GM12874 (cell line): ENCODE results near the gene NGFR.

ENCODE experiments used
- TF ChIP-seq, protein P1 (sequence below): IDR thresholded peaks from 2 replicates; pipeline ENCODE4 v1.5.1; 2011; ENCODE audit warnings: low read depth, mild to moderate bottlenecking, control low read depth, low read length, moderate library complexity; ENCODE audit not compliant: insufficient read depth

Gene NGFR

DNA sequence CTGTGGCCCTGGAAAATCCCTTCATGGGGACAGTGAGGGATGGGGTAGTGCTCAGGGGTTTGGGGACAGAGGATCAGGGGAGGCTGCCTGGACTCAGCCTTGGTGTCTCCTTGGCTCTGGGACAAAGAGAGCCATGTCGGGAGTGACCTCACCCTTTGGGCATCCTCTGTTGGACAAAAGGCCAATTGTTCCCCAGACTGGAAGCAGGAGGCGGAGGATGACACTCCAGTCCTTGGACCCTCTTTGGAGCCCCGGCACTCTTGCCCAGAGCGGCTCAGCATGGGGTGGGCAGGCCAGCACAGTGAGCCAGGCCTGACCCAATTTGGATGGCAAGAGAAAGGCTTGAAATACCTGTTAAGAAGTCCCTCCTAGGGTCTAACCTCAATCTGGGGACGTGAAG, 41.0 kb upstream of the NGFR start:
- TF ChIP-seq, protein P1, sequence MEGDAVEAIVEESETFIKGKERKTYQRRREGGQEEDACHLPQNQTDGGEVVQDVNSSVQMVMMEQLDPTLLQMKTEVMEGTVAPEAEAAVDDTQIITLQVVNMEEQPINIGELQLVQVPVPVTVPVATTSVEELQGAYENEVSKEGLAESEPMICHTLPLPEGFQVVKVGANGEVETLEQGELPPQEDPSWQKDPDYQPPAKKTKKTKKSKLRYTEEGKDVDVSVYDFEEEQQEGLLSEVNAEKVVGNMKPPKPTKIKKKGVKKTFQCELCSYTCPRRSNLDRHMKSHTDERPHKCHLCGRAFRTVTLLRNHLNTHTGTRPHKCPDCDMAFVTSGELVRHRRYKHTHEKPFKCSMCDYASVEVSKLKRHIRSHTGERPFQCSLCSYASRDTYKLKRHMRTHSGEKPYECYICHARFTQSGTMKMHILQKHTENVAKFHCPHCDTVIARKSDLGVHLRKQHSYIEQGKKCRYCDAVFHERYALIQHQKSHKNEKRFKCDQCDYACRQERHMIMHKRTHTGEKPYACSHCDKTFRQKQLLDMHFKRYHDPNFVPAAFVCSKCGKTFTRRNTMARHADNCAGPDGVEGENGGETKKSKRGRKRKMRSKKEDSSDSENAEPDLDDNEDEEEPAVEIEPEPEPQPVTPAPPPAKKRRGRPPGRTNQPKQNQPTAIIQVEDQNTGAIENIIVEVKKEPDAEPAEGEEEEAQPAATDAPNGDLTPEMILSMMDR = no peak

DNA sequence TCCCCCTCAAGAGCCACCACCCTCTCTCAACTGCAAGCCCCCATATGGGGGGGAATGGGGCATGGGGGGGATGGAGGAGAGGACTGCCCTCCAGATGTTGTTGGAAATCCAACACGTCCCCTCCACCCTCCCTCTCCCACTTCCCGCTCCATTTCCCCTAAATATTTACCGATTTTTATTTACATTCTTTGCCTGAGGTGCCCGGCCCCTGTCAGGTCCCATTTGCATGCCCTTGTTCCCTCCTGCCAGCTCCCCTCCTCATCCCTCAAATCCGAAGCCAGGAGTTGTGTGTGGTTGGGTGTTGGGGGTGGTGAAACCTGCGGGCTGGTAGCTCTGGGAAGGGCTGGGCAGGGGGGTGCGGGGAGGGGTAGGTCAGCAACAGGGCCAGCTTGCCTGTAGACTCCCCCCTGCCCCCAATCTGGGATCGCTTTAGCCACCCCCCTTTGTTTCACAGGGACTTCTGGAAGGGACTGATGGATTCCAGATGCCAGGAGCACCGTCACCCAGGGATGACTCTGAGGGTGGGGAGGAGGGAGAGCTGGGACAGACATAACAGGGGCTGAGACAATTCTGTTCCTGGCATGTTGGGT, 39.7 kb upstream of the NGFR start:
- TF ChIP-seq, protein P1 = no peak

DNA sequence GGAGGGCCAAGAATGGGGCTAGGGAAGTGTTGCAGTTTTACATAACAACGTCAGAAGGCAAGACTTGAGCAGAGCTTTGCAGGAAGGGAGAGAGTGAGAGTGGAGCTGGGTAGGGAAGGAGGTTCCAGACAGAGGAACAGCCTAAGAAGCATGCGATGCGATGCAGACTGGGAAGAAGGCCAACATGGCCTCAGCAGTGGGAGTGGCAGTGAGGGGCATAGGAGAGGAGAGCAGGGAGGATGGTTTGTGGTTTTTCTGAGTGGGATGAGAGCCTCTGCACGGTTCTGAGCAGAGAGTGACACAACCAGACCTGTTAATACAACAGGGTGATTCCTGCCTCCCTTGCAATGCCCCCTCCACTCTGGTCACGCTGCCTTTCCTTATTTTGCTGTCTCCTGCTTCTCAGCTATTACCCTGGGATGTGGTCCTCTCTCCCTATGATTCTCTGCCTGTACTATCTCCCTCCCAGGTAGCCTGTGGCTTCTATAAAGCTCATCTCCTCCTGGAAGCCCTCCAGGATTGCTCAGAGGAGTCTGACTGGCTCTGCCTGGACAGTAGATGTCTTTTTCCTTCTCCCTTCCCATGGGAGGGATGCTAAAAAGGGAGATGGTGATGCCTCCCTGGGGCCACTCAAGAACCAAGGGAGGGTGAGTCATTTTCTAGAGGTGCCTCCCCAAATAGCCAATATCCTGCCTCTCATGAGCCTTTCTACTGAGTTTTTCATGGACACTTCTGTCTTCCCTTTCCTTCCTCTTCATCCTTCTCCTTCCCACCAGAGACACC, 38.7 kb upstream of the NGFR start:
- TF ChIP-seq, protein P1 = no peak

DNA sequence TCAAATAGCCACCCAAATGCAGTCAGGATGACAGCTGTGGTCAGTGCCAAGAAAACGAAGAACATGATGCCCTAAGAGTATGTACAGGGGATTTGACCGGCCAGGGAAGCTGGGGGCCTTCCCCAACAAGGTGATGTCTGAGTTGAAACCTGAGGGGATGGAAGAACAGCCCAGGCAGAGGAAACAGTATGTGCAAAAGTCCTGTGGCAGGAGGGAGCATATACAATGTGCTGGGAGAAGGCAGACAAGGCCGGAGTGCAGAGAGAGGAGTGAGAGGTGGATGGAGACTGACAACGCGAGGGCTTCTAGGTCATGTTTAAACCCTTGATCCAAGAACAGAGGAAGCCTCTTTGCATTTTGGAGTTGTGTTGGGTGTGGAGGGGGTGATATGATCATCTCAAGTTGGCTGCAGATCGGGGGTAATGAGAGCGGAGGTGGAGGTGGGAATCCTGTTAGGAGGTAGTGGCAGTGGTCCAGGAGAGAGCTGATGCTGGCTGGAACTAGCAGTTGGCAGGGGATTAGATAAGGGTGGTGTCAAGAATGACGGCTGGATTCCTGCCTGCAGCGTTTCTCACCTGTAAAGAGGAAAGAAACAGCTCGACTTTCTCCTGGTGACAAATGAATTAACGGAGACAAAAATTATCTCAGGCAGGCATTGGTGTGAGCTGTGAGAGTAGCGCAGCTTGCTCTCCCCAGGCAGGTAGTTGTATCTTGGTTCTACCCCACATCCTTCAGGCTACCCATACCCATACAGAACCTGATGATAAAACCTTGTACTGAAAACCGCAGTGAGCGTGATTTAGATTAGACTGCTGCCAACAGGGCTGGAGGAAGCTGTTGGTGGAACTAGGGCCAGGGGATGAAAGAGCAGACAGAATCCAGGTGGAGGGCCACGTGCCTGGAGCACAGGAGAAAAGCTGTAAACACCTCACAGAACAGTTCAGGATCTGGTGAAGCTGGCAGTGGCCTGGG, 37.2 kb upstream of the NGFR start:
- TF ChIP-seq, protein P1 = no peak

DNA sequence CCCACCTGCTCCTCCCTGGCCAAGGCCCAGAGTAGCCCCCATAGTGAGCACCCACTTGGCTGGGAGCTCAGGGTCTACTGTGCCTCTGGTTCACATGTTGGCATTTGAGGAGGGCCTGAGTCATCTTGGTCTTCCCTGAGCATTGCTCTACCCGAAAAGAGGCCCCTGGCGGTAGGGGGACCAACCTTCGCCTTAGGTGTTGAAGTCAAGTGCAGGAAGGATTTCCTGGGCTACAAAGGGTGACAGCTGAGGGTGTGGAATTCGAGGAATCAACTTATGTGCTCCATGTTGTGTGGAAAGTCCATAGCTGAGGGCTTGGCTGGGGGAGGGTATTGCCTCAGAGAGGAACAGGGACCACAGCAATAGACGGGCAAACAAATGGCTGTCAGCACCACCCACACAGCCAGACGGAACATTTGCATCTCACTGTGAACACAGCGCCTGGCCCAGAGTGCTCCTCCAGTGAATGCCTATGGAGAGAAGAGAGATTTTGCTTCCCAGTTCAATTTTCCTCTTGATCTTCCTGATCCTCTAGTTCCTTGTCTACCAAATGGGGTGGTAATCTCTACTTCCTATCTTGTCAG, 35.6 kb upstream of the NGFR start:
- TF ChIP-seq, protein P1 = no peak

DNA sequence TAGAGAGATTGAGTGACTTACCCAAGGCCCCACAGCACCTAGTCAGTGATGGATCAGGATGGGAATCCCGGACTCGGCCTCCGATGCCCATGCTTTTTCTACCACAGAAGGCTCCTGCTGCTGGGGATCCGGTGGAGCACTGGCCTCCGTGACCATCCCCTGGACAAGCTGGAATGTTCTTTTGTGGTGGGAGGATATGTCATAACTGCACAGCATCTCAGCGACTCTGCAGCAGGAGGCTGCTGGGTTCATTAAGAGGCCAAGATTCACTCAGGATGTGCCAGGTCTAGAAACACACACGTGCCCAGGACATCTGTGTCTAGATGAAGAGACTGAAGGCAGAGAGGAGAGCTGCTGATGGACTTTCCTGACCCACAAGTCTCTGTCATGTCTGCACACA, 34.7 kb upstream of the NGFR start:
- TF ChIP-seq, protein P1 = no peak

DNA sequence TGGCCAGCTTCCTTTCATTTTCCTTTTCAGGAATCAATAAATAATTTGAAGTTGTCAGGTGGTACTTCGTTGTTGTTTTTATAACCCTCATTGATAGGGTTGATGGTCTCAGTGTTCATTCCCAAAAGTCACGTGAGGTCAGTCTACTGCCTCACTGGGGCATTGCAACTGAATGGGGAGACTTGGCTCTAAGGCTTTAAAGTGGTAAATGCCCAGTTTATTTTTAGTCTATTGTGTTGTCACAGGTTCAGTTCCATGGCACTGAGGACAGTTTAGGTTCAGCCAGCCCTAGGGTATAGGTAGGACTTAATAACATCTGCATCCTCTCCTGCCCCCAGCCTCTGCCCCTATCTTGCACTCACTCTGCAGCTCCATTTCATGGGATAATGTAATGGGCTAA, 33.5 kb upstream of the NGFR start:
- TF ChIP-seq, protein P1 = no peak
